Gastroesophageal sphincter (tissue), 4 donors: ENCODE results near the gene TSHZ2. TPM values are rescaled to one million over a fixed set of nuclear protein-coding genes. Genes with fewer than 3 reads are reported as not detected.

Experiments used
- ATAC-seq: fragments of 150-250 bp; one replicate; pipeline ENCODE4 v1.9.1; 2016; ENCODE audit warnings: mild to moderate bottlenecking, moderate library complexity
- H3K27ac ChIP-seq, 4 donors: fragments of 200-600 bp; sonication (generic) in 3 of 4; 1 replicate in 3 of 4; 2 replicates in 1 of 4; pipeline ENCODE4 v1.5.1; 2016 to 2019
- H3K27me3 ChIP-seq: fragments of 200-600 bp; sonication (generic); one replicate; pipeline ENCODE4 v1.5.1; 2019
- H3K36me3 ChIP-seq, 2 donors: fragments of 200-600 bp; sonication (generic); one replicate each; pipeline ENCODE4 v1.5.1; 2019; ENCODE audit warnings: control low read depth in 1 of 2
- H3K4me1 ChIP-seq, 3 donors: fragments of 200-600 bp; sonication (generic); 1 replicate in 2 of 3; 2 replicates in 1 of 3; pipeline ENCODE4 v1.5.1; 2016 to 2019; ENCODE audit warnings: control low read depth in 2 of 3
- H3K4me3 ChIP-seq, 2 donors: fragments of 200-600 bp; sonication (generic); one replicate each; pipeline ENCODE4 v1.5.1; 2019; ENCODE audit warnings: mild to moderate bottlenecking in 1 of 2, moderate library complexity in 1 of 2
- H3K9me3 ChIP-seq, 3 donors: fragments of 200-600 bp; sonication (generic); one replicate each; pipeline ENCODE4 v1.5.1; 2017 to 2019; ENCODE audit warnings: control low read depth in 2 of 3
- EP300 ChIP-seq: sonication (generic); formaldehyde crosslinking; IDR thresholded peaks from one replicate; pipeline ENCODE4 v1.6.1; 2017; ENCODE audit warnings: antibody characterized with exemption, mild to moderate bottlenecking
- POLR2A ChIP-seq, 2 donors: fragments of 450-650 bp; IDR thresholded peaks; one replicate each; pipeline ENCODE4 v1.6.1; 2017; ENCODE audit warnings: antibody characterized with exemption in 2 of 2, mild to moderate bottlenecking in 2 of 2, moderate library complexity in 1 of 2
- POLR2AphosphoS5 ChIP-seq: sonication (generic); formaldehyde crosslinking; IDR thresholded peaks from one replicate; pipeline ENCODE4 v1.6.1; 2017; ENCODE audit warnings: antibody characterized with exemption
- WGBS, 2 donors: methylation state at CpG; one replicate each; pipeline ENCODE4 v1.1.5; 2018; ENCODE audit warnings: low coverage in 1 of 2; 5-methylcytosine and 5-hydroxymethylcytosine counted together
- total RNA-seq, 4 donors: library from RNA; depleted of rRNA; stranded (reverse); fragments of >200 nt; gene quantifications; one replicate each; pipeline ENCODE4 v1.1.0, GENCODE V29; 2016
- TF ChIP-seq, protein P1 (sequence below), 4 experiments: fragments of 200-600 bp in 2 of 4; fragments of 450-650 bp in 2 of 4; sonication (generic) in 1 of 4; IDR thresholded peaks; one replicate each; pipeline ENCODE4 v1.5.1; 2017 to 2019; ENCODE audit warnings: antibody characterized with exemption in 4 of 4, mild to moderate bottlenecking in 2 of 4, moderate library complexity in 2 of 4

Gene TSHZ2
- total RNA-seq, 4 donors from 2014 or later, result 9.9 to 21.3 (median 12.2) TPM

DNA sequence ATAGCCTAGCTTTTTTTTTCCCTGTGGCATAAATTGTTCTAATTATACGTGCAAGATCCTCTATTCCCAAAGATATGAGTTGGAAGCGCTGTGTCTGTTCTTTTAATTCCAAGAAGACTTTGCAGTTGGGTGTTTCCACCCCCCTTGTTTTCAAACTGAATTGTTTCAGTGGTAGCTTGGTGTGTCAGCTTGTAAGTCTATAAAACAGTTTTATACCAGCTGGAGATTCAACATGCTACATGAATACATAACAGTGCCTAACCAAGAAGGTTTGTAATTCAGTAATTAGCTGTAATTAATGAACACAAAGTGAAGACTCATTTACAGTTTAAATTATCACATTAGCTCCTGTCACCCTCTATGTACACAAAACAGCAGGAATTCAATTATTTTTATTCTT lies 467.5 kb downstream of the TSHZ2 start:
- 61 to 78% methylated on average over 2 of the region's 2 CpGs for WGBS, 2 donors

DNA sequence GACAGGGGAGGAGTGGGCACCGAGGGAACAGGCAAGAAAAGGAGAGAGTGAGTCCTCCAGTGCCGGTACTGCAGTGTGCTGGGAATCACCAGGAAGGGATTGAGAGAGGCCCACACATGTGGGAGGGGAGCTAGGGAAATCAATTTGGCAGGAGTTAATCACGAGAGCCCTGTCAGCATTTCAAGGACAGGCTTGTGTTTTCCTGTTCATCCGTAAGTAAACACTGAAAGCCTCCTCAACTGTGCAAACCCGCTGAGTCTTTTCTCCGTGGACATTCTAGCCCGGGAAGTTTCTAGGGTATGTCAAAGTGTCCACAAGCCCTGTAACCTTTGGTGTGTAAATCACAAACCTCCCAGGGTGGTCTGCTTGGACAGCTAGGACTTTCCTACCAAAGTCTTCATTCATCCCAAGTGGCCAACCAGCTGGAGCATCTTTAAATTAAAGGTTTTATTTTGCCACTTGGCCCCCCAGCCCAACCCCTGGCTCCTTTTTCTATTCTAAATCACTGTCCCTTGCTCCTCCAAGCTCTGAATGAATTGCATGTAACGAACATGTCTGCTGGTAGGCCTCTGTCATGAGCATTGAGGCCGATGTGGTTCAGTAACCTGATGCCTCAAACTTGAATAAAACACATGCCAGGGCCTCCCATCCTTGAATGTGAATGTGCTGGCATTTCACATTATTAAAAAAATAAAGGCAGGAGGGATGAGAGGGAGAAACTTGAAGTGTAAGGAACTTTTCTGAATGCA lies 472.4 kb downstream of the TSHZ2 start:
- no peak for ATAC-seq
- 41 to 68% methylated on average over 3 to 9 of the region's 9 CpGs for WGBS, 2 donors
- Histone ChIP-seq H3K4me3 (no peak overlapping the region), H3K27ac (no peak overlapping the region), H3K36me3 (no peaks in the 10 kb centered on the region), H3K9me3 (peaks cover 0 to 16% (median 0%) of the 10 kb centered on the region in 3 donors), H3K4me1 (no peaks in the 10 kb centered on the region), H3K27me3 (no peaks in the 10 kb centered on the region)
- no peak for TF ChIP-seq POLR2A (IDR thresholded peaks at IDR 0.05)
- TF ChIP-seq, protein P1, sequence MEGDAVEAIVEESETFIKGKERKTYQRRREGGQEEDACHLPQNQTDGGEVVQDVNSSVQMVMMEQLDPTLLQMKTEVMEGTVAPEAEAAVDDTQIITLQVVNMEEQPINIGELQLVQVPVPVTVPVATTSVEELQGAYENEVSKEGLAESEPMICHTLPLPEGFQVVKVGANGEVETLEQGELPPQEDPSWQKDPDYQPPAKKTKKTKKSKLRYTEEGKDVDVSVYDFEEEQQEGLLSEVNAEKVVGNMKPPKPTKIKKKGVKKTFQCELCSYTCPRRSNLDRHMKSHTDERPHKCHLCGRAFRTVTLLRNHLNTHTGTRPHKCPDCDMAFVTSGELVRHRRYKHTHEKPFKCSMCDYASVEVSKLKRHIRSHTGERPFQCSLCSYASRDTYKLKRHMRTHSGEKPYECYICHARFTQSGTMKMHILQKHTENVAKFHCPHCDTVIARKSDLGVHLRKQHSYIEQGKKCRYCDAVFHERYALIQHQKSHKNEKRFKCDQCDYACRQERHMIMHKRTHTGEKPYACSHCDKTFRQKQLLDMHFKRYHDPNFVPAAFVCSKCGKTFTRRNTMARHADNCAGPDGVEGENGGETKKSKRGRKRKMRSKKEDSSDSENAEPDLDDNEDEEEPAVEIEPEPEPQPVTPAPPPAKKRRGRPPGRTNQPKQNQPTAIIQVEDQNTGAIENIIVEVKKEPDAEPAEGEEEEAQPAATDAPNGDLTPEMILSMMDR (IDR thresholded peaks at IDR 0.05), result no peak
- TF ChIP-seq POLR2AphosphoS5, result no peak
- no peak for TF ChIP-seq EP300

More for the DNA sequence above, 467.5 kb downstream of the TSHZ2 start:
- Histone ChIP-seq H3K4me1 (no peaks in the 10 kb centered on the region), H3K27ac (no peak overlapping the region), H3K27me3 (no peaks in the 10 kb centered on the region), H3K36me3 (no peaks in the 10 kb centered on the region), H3K4me3 (no peak overlapping the region), H3K9me3 (no peaks in the 10 kb centered on the region)
- TF ChIP-seq POLR2AphosphoS5 (no peak), POLR2A (IDR thresholded peaks at IDR 0.05) (no peak), EP300 (no peak)
- TF ChIP-seq, protein P1 (IDR thresholded peaks at IDR 0.05), result no peak
- no peak for ATAC-seq

DNA sequence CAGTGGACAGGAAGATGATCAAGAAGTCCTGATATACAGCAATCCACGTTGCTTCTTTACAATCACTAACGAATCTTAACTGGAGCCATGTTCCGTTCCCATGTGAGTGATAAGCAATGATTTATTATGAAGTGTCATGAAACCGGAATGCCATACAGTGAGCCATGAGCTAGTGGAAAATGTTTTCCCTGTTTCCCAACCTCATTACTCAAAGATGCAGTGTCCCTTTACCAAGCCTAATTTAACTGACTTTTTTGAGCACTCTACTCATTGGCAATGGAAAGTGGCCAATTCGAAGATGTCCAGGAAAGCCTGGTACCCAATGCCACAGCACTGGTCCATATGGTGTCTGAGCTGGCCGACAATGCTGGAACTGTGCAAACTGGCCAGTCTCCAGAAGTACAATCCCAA lies 473.2 kb downstream of the TSHZ2 start:
- Histone ChIP-seq H3K4me1 (no peaks in the 10 kb centered on the region), H3K9me3 (peaks cover 0 to 23% (median 0%) of the 10 kb centered on the region in 3 donors), H3K27ac (no peak overlapping the region), H3K27me3 (no peaks in the 10 kb centered on the region), H3K36me3 (no peaks in the 10 kb centered on the region), H3K4me3 (no peak overlapping the region)
- WGBS, 2 donors, result 37 to 78% methylated on average over 5 to 6 of the region's 6 CpGs
- ATAC-seq, result peak; percentile 7
- TF ChIP-seq, protein P1 (IDR thresholded peaks at IDR 0.05), result no peak
- TF ChIP-seq POLR2AphosphoS5 (no peak), POLR2A (IDR thresholded peaks at IDR 0.05) (no peak), EP300 (no peak)

DNA sequence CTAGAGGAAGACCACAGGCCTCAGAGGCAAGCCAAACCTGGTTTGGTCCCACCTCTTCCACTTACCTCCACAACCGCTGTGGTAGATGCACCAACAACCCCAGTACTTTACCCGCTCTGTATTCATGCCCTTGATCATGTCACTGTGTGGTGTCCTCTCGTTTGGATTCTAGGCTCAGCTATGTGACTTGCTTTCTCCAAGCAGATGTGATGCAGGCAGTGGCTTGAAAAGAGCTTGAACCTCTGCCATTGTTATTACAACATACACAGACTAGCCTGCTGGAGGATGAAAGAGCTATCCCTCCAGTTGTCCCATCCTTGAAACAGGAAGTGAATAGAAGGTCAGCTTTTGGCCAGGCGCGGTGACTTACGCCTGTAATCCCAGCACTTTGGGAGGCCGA lies 473.8 kb downstream of the TSHZ2 start:
- no peaks in the 10 kb centered on the region for H3K27me3 ChIP-seq
- no peak for ATAC-seq
- H3K36me3 ChIP-seq, result no peaks in the 10 kb centered on the region
- WGBS, 2 donors, result 87 to 100% methylated on average over 1 to 3 of the region's 7 CpGs
- no peak overlapping the region for H3K27ac ChIP-seq
- H3K4me3 ChIP-seq, result no peak overlapping the region
- TF ChIP-seq, protein P1 (IDR thresholded peaks at IDR 0.05), result no peak
- TF ChIP-seq POLR2A (IDR thresholded peaks at IDR 0.05) (no peak), POLR2AphosphoS5 (no peak), EP300 (no peak)
- H3K4me1 ChIP-seq, result no peaks in the 10 kb centered on the region
- peaks cover 0 to 29% (median 0%) of the 10 kb centered on the region in 3 donors for H3K9me3 ChIP-seq

DNA sequence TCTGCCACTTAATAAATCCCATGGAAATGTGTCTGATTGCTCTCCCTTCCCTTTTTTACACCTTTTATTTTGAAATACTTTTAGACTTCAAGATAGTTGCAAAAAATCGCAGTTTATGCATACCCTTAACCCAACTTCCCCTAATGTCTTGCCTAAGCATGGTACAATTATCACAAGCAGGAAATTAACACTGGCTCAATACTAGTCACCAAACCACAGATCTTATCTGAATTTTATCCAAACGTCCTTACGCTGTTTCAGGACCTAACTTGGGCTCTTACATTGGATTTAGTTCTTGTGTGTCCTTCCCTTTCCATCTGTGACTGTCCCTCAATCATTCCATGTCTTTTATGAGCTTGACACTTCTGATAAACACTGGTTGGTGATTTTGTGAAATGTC lies 475.2 kb downstream of the TSHZ2 start:
- Histone ChIP-seq H3K27me3 (no peaks in the 10 kb centered on the region), H3K9me3 (peaks cover 0 to 29% (median 0%) of the 10 kb centered on the region in 3 donors), H3K27ac (no peak overlapping the region), H3K4me3 (no peak overlapping the region), H3K4me1 (no peaks in the 10 kb centered on the region), H3K36me3 (no peaks in the 10 kb centered on the region)
- ATAC-seq, result no peak
- TF ChIP-seq POLR2A (IDR thresholded peaks at IDR 0.05) (no peak), EP300 (no peak), POLR2AphosphoS5 (no peak)
- TF ChIP-seq, protein P1 (IDR thresholded peaks at IDR 0.05), result no peak
- 71 to 88% methylated on average over 3 of the region's 3 CpGs for WGBS, 2 donors
